HEK293T (cell line): ENCODE results near the gene DNAL4.

Experiments
- ARNT ChIP-seq: fragments of 450-650 bp; IDR thresholded peaks from 2 replicates; pipeline ENCODE4 v1.6.1; 2017; ENCODE audit warnings: mild to moderate bottlenecking
- BHLHE40 ChIP-seq: fragments of 450-650 bp; IDR thresholded peaks from 2 replicates; pipeline ENCODE4 v1.6.1; 2016; ENCODE audit warnings: mild to moderate bottlenecking, moderate library complexity, borderline replicate concordance
- CTBP1 ChIP-seq: fragments of 450-650 bp; IDR thresholded peaks from 2 replicates; pipeline ENCODE4 v1.6.1; 2016; ENCODE audit warnings: borderline replicate concordance
- FOXA1 ChIP-seq: fragments of 450-650 bp; IDR thresholded peaks from 2 replicates; pipeline ENCODE4 v1.6.1; 2016; ENCODE audit warnings: mild to moderate bottlenecking
- FOXK2 ChIP-seq: fragments of 450-650 bp; IDR thresholded peaks from 2 replicates; pipeline ENCODE4 v1.6.1; 2016; ENCODE audit warnings: mild to moderate bottlenecking
- FOXM1 ChIP-seq: fragments of 450-650 bp; IDR thresholded peaks from 2 replicates; pipeline ENCODE4 v1.6.1; 2017; ENCODE audit warnings: mild to moderate bottlenecking, borderline replicate concordance
- HDGF ChIP-seq: fragments of 450-650 bp; IDR thresholded peaks from 2 replicates; pipeline ENCODE4 v1.6.1; 2017; ENCODE audit warnings: antibody characterized with exemption, borderline replicate concordance
- L3MBTL2 ChIP-seq: fragments of 450-650 bp; conservative IDR thresholded peaks from 2 replicates; pipeline ENCODE4 v1.6.1; 2016; ENCODE audit warnings: mild to moderate bottlenecking
- LEF1 ChIP-seq: fragments of 450-650 bp; IDR thresholded peaks from 2 replicates; pipeline ENCODE4 v1.6.1; 2017; ENCODE audit warnings: mild to moderate bottlenecking, borderline replicate concordance
- NFRKB ChIP-seq: fragments of 450-650 bp; IDR thresholded peaks from 2 replicates; pipeline ENCODE4 v1.6.1; 2016; ENCODE audit warnings: mild to moderate bottlenecking, moderate library complexity
- SP1 ChIP-seq: fragments of 450-650 bp; IDR thresholded peaks from 2 replicates; pipeline ENCODE4 v1.6.1; 2017
- SUZ12 ChIP-seq: fragments of 450-650 bp; IDR thresholded peaks from 2 replicates; pipeline ENCODE4 v1.6.1; 2016; ENCODE audit warnings: mild to moderate bottlenecking
- TARDBP ChIP-seq: fragments of 450-650 bp; IDR thresholded peaks from 2 replicates; pipeline ENCODE4 v1.6.1; 2016
- TF ChIP-seq, protein P1 (sequence below): fragments of 450-650 bp; IDR thresholded peaks from 2 replicates; pipeline ENCODE4 v1.6.1; 2016

DNA sequence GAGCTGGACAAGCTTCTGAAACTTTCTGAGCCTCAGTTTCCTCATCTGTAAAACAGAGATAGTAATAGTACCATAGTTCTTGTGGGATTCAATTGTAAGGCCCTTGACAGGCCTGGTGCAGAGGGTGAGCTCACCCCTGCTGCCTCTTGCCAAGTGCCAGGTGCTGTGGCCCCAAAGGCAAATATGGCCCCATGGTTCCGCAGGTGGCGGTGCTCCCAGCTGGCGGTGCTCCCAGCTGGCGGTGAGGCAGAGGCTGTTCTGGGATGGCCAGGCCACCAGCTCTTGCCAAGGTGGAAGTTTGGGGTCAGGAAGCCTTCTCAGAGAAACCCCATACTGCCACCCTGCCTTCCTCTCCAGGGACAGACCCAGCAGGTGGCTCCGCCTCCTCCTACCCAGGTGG is 41.0 kb upstream of the DNAL4 start:
- no peak for TF ChIP-seq FOXA1
- no peak for TF ChIP-seq NFRKB
- TF ChIP-seq SUZ12, result no peak
- TF ChIP-seq LEF1, result no peak
- no peak for TF ChIP-seq L3MBTL2
- TF ChIP-seq BHLHE40, result no peak
- TF ChIP-seq FOXM1, result no peak
- no peak for TF ChIP-seq FOXK2
- TF ChIP-seq, protein P1, sequence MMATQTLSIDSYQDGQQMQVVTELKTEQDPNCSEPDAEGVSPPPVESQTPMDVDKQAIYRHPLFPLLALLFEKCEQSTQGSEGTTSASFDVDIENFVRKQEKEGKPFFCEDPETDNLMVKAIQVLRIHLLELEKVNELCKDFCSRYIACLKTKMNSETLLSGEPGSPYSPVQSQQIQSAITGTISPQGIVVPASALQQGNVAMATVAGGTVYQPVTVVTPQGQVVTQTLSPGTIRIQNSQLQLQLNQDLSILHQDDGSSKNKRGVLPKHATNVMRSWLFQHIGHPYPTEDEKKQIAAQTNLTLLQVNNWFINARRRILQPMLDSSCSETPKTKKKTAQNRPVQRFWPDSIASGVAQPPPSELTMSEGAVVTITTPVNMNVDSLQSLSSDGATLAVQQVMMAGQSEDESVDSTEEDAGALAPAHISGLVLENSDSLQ, result no peak
- no peak for TF ChIP-seq HDGF
- TF ChIP-seq SP1, result no peak
- no peak for TF ChIP-seq TARDBP
- TF ChIP-seq CTBP1, result no peak
- TF ChIP-seq ARNT, result no peak
